Smooth muscle cell (in vitro differentiated cells): ENCODE data around the gene PYCR2. TPM values are rescaled to one million over a fixed set of nuclear protein-coding genes. Genes with fewer than 3 reads are reported as not detected.

Experiments used
- DNase-seq: peaks from one replicate; lab custom pipeline; 2025; ENCODE audit not compliant: unreplicated experiment; lab: John Stamatoyannopoulos, UW
- H2AFZ ChIP-seq: fragments of 200-600 bp; sonication (generic); 2 replicates; pipeline ENCODE4 v1.6.0; 2016; ENCODE audit warnings: antibody characterized with exemption, low read depth, mild to moderate bottlenecking
- H3F3A ChIP-seq: fragments of 200-600 bp; sonication (generic); 2 replicates; pipeline ENCODE4 v1.6.0; 2017; ENCODE audit warnings: antibody characterized with exemption, low read depth
- H3K27ac ChIP-seq: fragments of 200-600 bp; sonication (generic); 2 replicates; pipeline ENCODE4 v1.5.1; 2016; ENCODE audit warnings: low read depth, mild to moderate bottlenecking
- H3K27me3 ChIP-seq: fragments of 200-600 bp; sonication (generic); 2 replicates; pipeline ENCODE4 v1.6.1; 2016; ENCODE audit warnings: low read depth, mild to moderate bottlenecking
- H3K36me3 ChIP-seq: fragments of 200-600 bp; sonication (generic); 2 replicates; pipeline ENCODE4 v1.5.1; 2016; ENCODE audit warnings: low read depth
- H3K4me1 ChIP-seq: fragments of 200-600 bp; sonication (generic); 2 replicates; pipeline ENCODE4 v1.5.1; 2016; ENCODE audit warnings: low read depth
- H3K4me2 ChIP-seq: fragments of 200-600 bp; sonication (generic); 2 replicates; pipeline ENCODE4 v1.6.0; 2016; ENCODE audit warnings: mild to moderate bottlenecking
- H3K4me3 ChIP-seq: fragments of 200-600 bp; sonication (generic); 2 replicates; pipeline ENCODE4 v1.5.1; 2016; ENCODE audit warnings: mild to moderate bottlenecking
- H3K79me2 ChIP-seq: fragments of 200-600 bp; sonication (generic); 2 replicates; pipeline ENCODE4 v1.6.0; 2016; ENCODE audit warnings: low read depth, mild to moderate bottlenecking
- H3K9ac ChIP-seq: fragments of 200-600 bp; sonication (generic); 2 replicates; pipeline ENCODE4 v1.6.0; 2016; ENCODE audit warnings: low read depth
- H3K9me3 ChIP-seq: fragments of 200-600 bp; sonication (generic); replicated peaks from 2 replicates; pipeline ENCODE4 v1.5.1; 2016; ENCODE audit warnings: low read depth
- H4K20me1 ChIP-seq: fragments of 200-600 bp; sonication (generic); 2 replicates; pipeline ENCODE4 v1.6.0; 2016; ENCODE audit warnings: low read depth
- WGBS: methylation state at CpG from one replicate; pipeline ENCODE4 v1.1.7; 2016; ENCODE audit warnings: low lambda C conversion rate; 5-methylcytosine and 5-hydroxymethylcytosine counted together
- polyA plus RNA-seq: library from polyadenylated mRNA; unstranded; fragments of >200 nt; fragmentation: Nextera tagmentation; extraction: Ambion mirVana; gene quantifications from 2 replicates; pipeline ENCODE4 v1.2.1, GENCODE V29; 2016
- total RNA-seq: library from RNA; depleted of rRNA; stranded (reverse); fragments of >200 nt; gene quantifications from 2 replicates; pipeline ENCODE4 v1.2.3, GENCODE V29; 2014
- TF ChIP-seq, protein P1 (sequence below): fragments of 200-600 bp; sonication (generic); IDR thresholded peaks from 2 replicates; pipeline ENCODE4 v1.5.1; 2017; ENCODE audit warnings: borderline replicate concordance, mild to moderate bottlenecking, antibody characterized with exemption; ENCODE audit not compliant: insufficient read depth, poor library complexity, severe bottlenecking

The PYCR2 gene
- total and polyA plus RNA-seq, 2 experiments from 2014 or later = 20.1 to 40.5 TPM

DNA sequence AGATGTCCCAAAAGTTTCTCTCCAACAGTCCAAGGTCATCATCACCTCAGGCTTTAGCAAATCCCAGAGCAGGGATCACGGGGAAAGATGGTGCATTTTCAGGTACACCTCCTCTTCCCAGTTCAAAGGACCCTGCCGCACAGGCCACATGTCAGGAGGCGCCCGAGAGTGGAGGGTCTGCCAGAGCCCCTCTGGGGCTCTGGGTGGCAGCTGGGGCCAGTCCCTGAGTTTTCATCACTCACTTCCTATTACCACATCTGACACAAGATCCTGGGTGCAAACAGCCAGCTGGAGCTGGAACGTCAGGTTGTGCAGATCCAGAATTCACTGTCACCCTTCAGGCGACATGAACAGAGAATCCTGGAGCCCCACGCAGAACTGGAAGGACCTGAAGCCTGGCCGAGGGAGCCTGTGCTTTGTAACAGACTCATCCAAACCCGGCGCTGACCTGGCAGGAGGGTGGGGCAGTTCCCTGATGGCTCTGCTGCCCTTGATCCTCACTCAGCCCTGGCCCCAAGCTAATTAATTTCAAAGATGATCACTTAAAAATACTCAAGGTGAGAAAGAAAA is 50.7 kb downstream of the PYCR2 start:
- Histone ChIP-seq H3K79me2 (no peaks in the 10 kb centered on the region), H2AFZ (no peak overlapping the region), H3K4me2 (no peak overlapping the region), H4K20me1 (peaks cover 32% of the 10 kb centered on the region), H3K9ac (no peak overlapping the region), H3K4me1 (no peaks in the 10 kb centered on the region), H3K9me3 (no peaks in the 10 kb centered on the region), H3K27ac (no peak overlapping the region), H3K36me3 (peaks cover 3% of the 10 kb centered on the region), H3K27me3 (no peaks in the 10 kb centered on the region), H3K4me3 (no peak overlapping the region), H3F3A (no peaks in the 10 kb centered on the region)
- TF ChIP-seq, protein P1, sequence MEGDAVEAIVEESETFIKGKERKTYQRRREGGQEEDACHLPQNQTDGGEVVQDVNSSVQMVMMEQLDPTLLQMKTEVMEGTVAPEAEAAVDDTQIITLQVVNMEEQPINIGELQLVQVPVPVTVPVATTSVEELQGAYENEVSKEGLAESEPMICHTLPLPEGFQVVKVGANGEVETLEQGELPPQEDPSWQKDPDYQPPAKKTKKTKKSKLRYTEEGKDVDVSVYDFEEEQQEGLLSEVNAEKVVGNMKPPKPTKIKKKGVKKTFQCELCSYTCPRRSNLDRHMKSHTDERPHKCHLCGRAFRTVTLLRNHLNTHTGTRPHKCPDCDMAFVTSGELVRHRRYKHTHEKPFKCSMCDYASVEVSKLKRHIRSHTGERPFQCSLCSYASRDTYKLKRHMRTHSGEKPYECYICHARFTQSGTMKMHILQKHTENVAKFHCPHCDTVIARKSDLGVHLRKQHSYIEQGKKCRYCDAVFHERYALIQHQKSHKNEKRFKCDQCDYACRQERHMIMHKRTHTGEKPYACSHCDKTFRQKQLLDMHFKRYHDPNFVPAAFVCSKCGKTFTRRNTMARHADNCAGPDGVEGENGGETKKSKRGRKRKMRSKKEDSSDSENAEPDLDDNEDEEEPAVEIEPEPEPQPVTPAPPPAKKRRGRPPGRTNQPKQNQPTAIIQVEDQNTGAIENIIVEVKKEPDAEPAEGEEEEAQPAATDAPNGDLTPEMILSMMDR = no peak
- 85% methylated on average over 10 of the region's 10 CpGs for WGBS
- no peak for DNase-seq

DNA sequence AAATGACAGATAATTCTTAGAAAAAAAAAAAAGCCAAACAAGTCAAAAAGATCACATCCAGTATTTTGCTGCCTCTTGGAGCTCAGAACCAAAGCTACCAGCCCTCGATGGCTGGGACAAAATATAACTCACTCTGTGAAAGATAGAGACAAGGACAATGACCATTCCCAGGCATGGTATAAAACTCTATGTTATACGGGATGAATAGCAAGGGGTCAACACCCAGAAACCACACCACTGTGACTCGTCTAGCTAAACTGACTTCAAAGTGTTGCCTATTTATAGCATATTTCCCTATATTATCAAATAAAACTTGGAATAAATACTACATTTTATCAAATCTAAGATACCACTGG is 52.0 kb downstream of the PYCR2 start:
- no peak overlapping the region for H2AFZ ChIP-seq
- no peak overlapping the region for H3K27ac ChIP-seq
- peaks cover 3% of the 10 kb centered on the region for H3K36me3 ChIP-seq
- no peaks in the 10 kb centered on the region for H3K9me3 ChIP-seq
- H3K27me3 ChIP-seq = no peaks in the 10 kb centered on the region
- H3K9ac ChIP-seq = no peak overlapping the region
- H3K79me2 ChIP-seq = no peaks in the 10 kb centered on the region
- peaks cover 22% of the 10 kb centered on the region for H4K20me1 ChIP-seq
- H3K4me3 ChIP-seq = no peak overlapping the region
- WGBS = 58% methylated on average over 3 of the region's 3 CpGs
- H3K4me2 ChIP-seq = no peak overlapping the region
- no peaks in the 10 kb centered on the region for H3K4me1 ChIP-seq
- DNase-seq = no peak
- TF ChIP-seq, protein P1 = no peak
- H3F3A ChIP-seq = no peaks in the 10 kb centered on the region

DNA sequence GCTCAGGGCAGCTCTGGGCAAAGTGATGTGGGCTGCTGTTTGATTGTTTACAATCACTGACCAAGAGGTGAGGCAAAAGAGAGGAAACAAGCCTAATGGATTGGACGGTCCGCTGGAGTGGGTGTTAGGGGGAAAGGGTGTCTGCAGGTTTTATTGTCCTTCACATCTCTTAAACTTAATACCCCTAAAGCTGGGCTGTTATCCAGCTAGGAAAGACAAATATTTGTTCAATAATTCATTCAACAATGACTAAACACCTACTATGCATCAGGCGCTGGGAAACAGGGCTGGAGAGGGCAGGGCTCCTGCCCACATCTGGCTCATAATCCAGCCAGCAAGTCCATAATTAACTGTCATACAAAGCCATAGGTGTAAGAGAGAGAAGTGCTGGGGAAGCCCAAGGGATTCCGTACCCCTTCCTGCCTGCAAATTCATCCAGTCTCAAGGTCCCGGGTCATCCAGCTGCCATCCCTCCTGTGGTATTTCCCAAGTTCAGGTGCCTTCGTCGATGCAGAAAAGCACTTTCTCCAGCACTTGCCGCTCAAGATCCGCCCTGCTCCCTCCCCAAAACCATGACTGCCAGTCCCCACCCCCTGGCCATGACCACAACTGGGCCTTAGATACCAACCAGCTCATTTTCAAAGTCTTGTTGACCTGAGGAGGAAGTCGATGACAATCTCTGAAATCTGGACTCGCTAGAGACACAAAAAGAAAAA is 52.5 kb downstream of the PYCR2 start:
- DNase-seq = no peak
- WGBS = 76% methylated on average over 11 of the region's 11 CpGs
- Histone ChIP-seq H3K36me3 (peaks cover 3% of the 10 kb centered on the region), H3K9me3 (no peaks in the 10 kb centered on the region), H2AFZ (no peak overlapping the region), H3K27me3 (no peaks in the 10 kb centered on the region), H3F3A (no peaks in the 10 kb centered on the region), H3K79me2 (no peaks in the 10 kb centered on the region), H3K9ac (no peak overlapping the region), H3K27ac (no peak overlapping the region), H4K20me1 (peaks cover 22% of the 10 kb centered on the region), H3K4me2 (no peak overlapping the region), H3K4me3 (no peak overlapping the region), H3K4me1 (no peaks in the 10 kb centered on the region)
- TF ChIP-seq, protein P1 = no peak

DNA sequence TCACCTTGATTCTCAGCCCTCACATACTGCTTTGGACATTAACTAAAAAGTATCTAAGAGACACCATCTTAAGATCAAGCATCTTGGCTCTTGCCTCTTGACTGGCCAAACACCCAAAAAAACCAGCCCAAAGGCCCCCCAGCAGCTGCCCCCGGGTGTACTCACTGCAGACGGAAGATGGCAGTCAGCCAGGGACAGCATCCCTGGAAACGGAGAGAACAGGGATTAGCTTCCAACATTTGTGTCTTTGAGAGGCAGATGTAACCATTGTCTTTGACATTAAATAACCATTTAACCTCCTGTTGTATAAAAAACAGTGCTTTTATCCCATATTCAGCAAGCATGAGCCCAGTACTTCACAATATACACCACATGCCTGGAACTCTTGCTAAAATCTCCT is 53.1 kb downstream of the PYCR2 start:
- 83% methylated on average over 3 of the region's 3 CpGs for WGBS
- H3F3A ChIP-seq = no peaks in the 10 kb centered on the region
- H3K27me3 ChIP-seq = no peaks in the 10 kb centered on the region
- no peak overlapping the region for H2AFZ ChIP-seq
- H3K4me2 ChIP-seq = no peak overlapping the region
- no peak for DNase-seq
- peaks cover 3% of the 10 kb centered on the region for H3K36me3 ChIP-seq
- TF ChIP-seq, protein P1 = no peak
- no peaks in the 10 kb centered on the region for H3K9me3 ChIP-seq
- H3K27ac ChIP-seq = no peak overlapping the region
- no peaks in the 10 kb centered on the region for H3K79me2 ChIP-seq
- no peak overlapping the region for H3K9ac ChIP-seq
- H4K20me1 ChIP-seq = peaks cover 22% of the 10 kb centered on the region
- no peak overlapping the region for H3K4me3 ChIP-seq
- H3K4me1 ChIP-seq = no peaks in the 10 kb centered on the region
